T-helper 9 cell (primary cell): ENCODE results near the gene ZNF383.
"Not testable (repeated sequence)": the region's sequence is repeated elsewhere in the genome, so short reads cannot be mapped to it uniquely, and the experiment has no call there.

Source experiments
- DNase-seq: peaks from one replicate; pipeline ENCODE4 v3.0.0-alpha.2; 2020

The ZNF383 gene

DNA sequence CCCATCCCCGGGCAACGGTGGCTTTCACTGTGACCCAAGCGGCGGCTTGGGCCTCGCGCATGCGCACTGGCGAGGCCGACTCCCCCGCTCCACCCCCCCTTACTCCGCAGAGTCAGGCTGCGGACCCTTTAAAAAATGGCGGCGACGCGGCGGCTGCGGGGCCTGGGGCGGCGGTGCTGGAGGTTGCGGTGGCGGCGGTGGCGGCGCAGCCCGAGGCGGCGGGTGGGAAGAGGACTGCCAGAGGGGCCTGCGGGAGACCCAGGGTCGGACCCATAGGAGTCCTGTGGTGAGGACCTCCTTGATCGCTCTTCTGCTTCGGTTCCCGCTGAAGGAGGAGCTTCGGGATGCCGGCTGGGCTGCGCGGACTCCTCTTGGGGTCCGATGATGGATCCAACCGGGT, 76.2 kb downstream of the ZNF383 start:
- not testable (repeated sequence) for DNase-seq
